OCI-LY3 (cell line): ENCODE data around the gene METTL3.

Experiments
- H2AFZ ChIP-seq: fragments of 200-600, 300-600 bp; shearing (Covaris generic); 2 replicates; pipeline ENCODE4 v1.6.0; 2014; ENCODE audit warnings: antibody characterized with exemption, low read depth, low read length
- H3K27ac ChIP-seq: fragments of 200-600, 300-600 bp; sonication (generic); 2 replicates; pipeline ENCODE4 v1.5.1; 2014; ENCODE audit warnings: mild to moderate bottlenecking, low read length, moderate library complexity, mixed read lengths
- H3K27me3 ChIP-seq: fragments of 200-600, 300-600 bp; sonication (generic); 2 replicates; pipeline ENCODE4 v1.6.1; 2014; ENCODE audit warnings: low read depth, low read length, mixed read lengths
- H3K36me3 ChIP-seq: fragments of 200-600, 300-600 bp; sonication (generic); replicated peaks from 2 replicates; pipeline ENCODE3; 2014; ENCODE audit warnings: low read depth, low read length, mixed read lengths
- H3K4me1 ChIP-seq: fragments of 300-600, 200-600 bp; sonication (generic); 2 replicates; pipeline ENCODE4 v1.6.1; 2014; ENCODE audit warnings: low read length, mixed read lengths
- H3K4me2 ChIP-seq: fragments of 200-600, 300-600 bp; sonication (generic); 2 replicates; pipeline ENCODE4 v1.6.1; 2014; ENCODE audit warnings: low read length, mixed read lengths
- H3K4me3 ChIP-seq: fragments of 300-600, 200-600 bp; sonication (generic); 2 replicates; pipeline ENCODE4 v1.5.1; 2014; ENCODE audit warnings: antibody characterized with exemption, mild to moderate bottlenecking, low read length, moderate library complexity
- H3K79me2 ChIP-seq: fragments of 300-600, 200-600 bp; shearing (Covaris generic); 2 replicates; pipeline ENCODE4 v1.6.1; 2014; ENCODE audit warnings: mild to moderate bottlenecking, low read length, mixed read lengths
- H3K9ac ChIP-seq: fragments of 300-600, 200-600 bp; shearing (Covaris generic); 2 replicates; pipeline ENCODE4 v1.6.0; 2014; ENCODE audit warnings: mild to moderate bottlenecking, low read length, moderate library complexity
- H3K9me3 ChIP-seq: fragments of 200-600, 300-600 bp; shearing (Covaris generic); 2 replicates; pipeline ENCODE4 v1.6.1; 2014; ENCODE audit warnings: low read length, mixed read lengths; ENCODE audit not compliant: insufficient read depth
- H4K20me1 ChIP-seq: fragments of 200-600, 300-600 bp; sonication (generic); 2 replicates; pipeline ENCODE4 v1.6.1; 2016; ENCODE audit warnings: low read length, mixed read lengths; ENCODE audit not compliant: insufficient read depth
- CTCF ChIP-seq: fragments of 200-600, 300-600 bp; sonication (generic); IDR thresholded peaks from 2 replicates; pipeline ENCODE4 v1.5.1; 2014; ENCODE audit warnings: antibody characterized with exemption, low read length, low read depth
- EZH2phosphoT487 ChIP-seq: fragments of 200-600 bp; shearing (Covaris generic); IDR thresholded peaks from 2 replicates; pipeline ENCODE4 v1.6.1; 2018; ENCODE audit warnings: antibody characterized with exemption, mixed run types, low read depth

METTL3 gene

GRCh38 chr14:21510735-21511657, at the start of gene METTL3:
Gene METTL3 (minus strand): TSS chr14:21511340. CDS start chr14:21511223, 117 bp downstream.
- Histone ChIP-seq H3K27ac (peak within 1 kb of the TSS; percentile 60), H3K9me3 (no peaks in the 10 kb centered on the region), H2AFZ (peak within 1 kb of the TSS; percentile 91), H3K4me3 (peak within 1 kb of the TSS; percentile 99), H3K36me3 (peaks cover 9% of the 10 kb centered on the region), H4K20me1 (no peaks in the 10 kb centered on the region), H3K4me1 (peaks cover 11% of the 10 kb centered on the region), H3K79me2 (peaks cover 50% of the 10 kb centered on the region), H3K27me3 (no peaks in the 10 kb centered on the region), H3K4me2 (peak within 1 kb of the TSS; percentile 94), H3K9ac (peak within 1 kb of the TSS; percentile 97)
- no peak for TF ChIP-seq CTCF
- TF ChIP-seq EZH2phosphoT487 = no peak

- Histone ChIP-seq H3K9me3 (no peaks in the 10 kb centered on the region), H3K27me3 (peaks cover 6% of the 10 kb centered on the region; the same call in 1 of the 2 replicates), H3K79me2 (no peaks in the 10 kb centered on the region), H4K20me1 (no peaks in the 10 kb centered on the region), H3K27ac (no peak overlapping the region), H3K36me3 (no peaks in the 10 kb centered on the region), H3K4me2 (no peak overlapping the region), H3K9ac (no peak overlapping the region), H3K4me3 (no peak overlapping the region), H2AFZ (no peak overlapping the region), H3K4me1 (no peaks in the 10 kb centered on the region)
- no peak for TF ChIP-seq EZH2phosphoT487
- no peak for TF ChIP-seq CTCF
These were observed 47.6 kb upstream of the METTL3 start for GRCh38 chr14:21558703-21559170.

GRCh38 chr14:21557084-21557901, 46.2 kb upstream of the METTL3 start:
- Histone ChIP-seq H3K27ac (no peak overlapping the region), H3K9ac (peak overlapping the region; percentile 41), H3K27me3 (peaks cover 6% of the 10 kb centered on the region; the same call in 1 of the 2 replicates), H3K79me2 (no peaks in the 10 kb centered on the region), H4K20me1 (no peaks in the 10 kb centered on the region), H3K4me3 (peak overlapping the region; percentile 76), H3K4me1 (no peaks in the 10 kb centered on the region), H3K36me3 (no peaks in the 10 kb centered on the region), H3K9me3 (no peaks in the 10 kb centered on the region), H2AFZ (peak overlapping the region; percentile 97), H3K4me2 (peak overlapping the region; percentile 76)
- TF ChIP-seq CTCF (peak; percentile 84), EZH2phosphoT487 (no peak)
